Esophagus (tissue), 2 donors: ENCODE data around the gene CHD5. TPM values are rescaled to one million over a fixed set of nuclear protein-coding genes. Genes with fewer than 3 reads are reported as not detected.

Experiments used
- H3K27ac ChIP-seq, 2 donors: one replicate each; pipeline ENCODE4 v1.5.1; 2013; ENCODE audit warnings: low read depth in 2 of 2, mild to moderate bottlenecking in 2 of 2, inconsistent platforms in 1 of 2, low read length in 1 of 2, moderate library complexity in 1 of 2
- H3K27me3 ChIP-seq, 2 donors: one replicate each; pipeline ENCODE4 v1.6.1; 2013; ENCODE audit warnings: low read length in 2 of 2, control low read depth in 1 of 2, mild to moderate bottlenecking in 1 of 2; ENCODE audit not compliant: insufficient read depth in 2 of 2, control insufficient read depth in 1 of 2
- H3K36me3 ChIP-seq, 2 donors: one replicate each; pipeline ENCODE4 v1.6.1; 2013; ENCODE audit warnings: low read length in 1 of 2; ENCODE audit not compliant: control insufficient read depth in 2 of 2, insufficient read depth in 2 of 2
- H3K4me1 ChIP-seq, 2 donors: one replicate each; pipeline ENCODE4 v1.6.1; 2013; ENCODE audit warnings: low read length in 1 of 2; ENCODE audit not compliant: control insufficient read depth in 2 of 2, insufficient read depth in 2 of 2
- H3K4me3 ChIP-seq, 2 donors: one replicate each; pipeline ENCODE4 v1.5.1; 2013; ENCODE audit warnings: low read length in 2 of 2, mild to moderate bottlenecking in 2 of 2, low read depth in 1 of 2, moderate library complexity in 1 of 2
- H3K9me3 ChIP-seq, 2 donors: one replicate each; pipeline ENCODE4 v1.6.1; 2013; ENCODE audit warnings: mild to moderate bottlenecking in 2 of 2, low read depth in 1 of 2, low read length in 1 of 2, moderate library complexity in 1 of 2; ENCODE audit not compliant: control insufficient read depth in 2 of 2, insufficient read depth in 1 of 2
- WGBS, 2 donors: extraction: QIAGEN DNeasy Blood & Tissue Kit; methylation state at CpG; one replicate each; pipeline ENCODE4 v1.1.7; 2013; 5-methylcytosine and 5-hydroxymethylcytosine counted together
- polyA plus RNA-seq, 2 donors: library from polyadenylated mRNA; stranded (reverse); fragments of 200-250 nt; gene quantifications; one replicate each; pipeline ENCODE4 v1.2.3, GENCODE V29; 2013
- donor health status: healthy with polysubstance abuse.
- donor health status: Bipolar disorder and iron deficiency.

The CHD5 gene
- polyA plus RNA-seq, 2 donors = 0.16 to 0.26 TPM

GRCh38 chr1:6177681-6178380 lies 2.3 kb downstream of the CHD5 start:
- Histone ChIP-seq H3K4me1 (peaks cover 8 to 16% of the 10 kb centered on the region in 2 donors), H3K36me3 (no peaks in the 10 kb centered on the region), H3K9me3 (peaks cover 0 to 2% of the 10 kb centered on the region in 2 donors), H3K4me3 (no peak overlapping the region), H3K27me3 (peaks cover 5 to 24% of the 10 kb centered on the region in 2 donors), H3K27ac (no peak overlapping the region)
- 69 to 71% methylated on average over 18 of the region's 18 CpGs for WGBS, 2 donors

DNA sequence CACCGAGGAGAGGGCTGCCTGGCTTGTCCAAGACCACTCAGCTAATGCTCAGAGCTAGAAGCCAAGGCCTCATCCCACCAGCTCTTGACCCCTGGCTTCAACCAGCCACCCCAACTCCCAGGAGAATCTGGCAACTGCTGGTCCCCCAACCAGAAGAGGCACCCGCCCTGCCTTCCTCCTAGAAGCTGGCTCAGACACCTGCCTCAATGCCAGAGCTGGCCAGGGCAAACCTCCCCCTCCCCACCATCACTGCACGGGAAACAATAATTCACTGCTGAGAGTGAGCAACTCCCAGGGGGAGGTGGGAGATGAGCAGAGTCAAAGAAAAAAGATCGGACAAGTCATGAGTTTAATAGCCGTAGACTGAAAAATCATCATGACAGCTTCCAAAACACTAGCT lies 3.3 kb downstream of the CHD5 start:
- Histone ChIP-seq H3K27ac (no peak overlapping the region), H3K4me1 (peaks cover 8 to 16% of the 10 kb centered on the region in 2 donors), H3K4me3 (no peak overlapping the region), H3K36me3 (no peaks in the 10 kb centered on the region), H3K9me3 (peaks cover 0 to 2% of the 10 kb centered on the region in 2 donors), H3K27me3 (peaks cover 5 to 24% of the 10 kb centered on the region in 2 donors)
- 77 to 78% methylated on average over 5 of the region's 5 CpGs for WGBS, 2 donors

DNA sequence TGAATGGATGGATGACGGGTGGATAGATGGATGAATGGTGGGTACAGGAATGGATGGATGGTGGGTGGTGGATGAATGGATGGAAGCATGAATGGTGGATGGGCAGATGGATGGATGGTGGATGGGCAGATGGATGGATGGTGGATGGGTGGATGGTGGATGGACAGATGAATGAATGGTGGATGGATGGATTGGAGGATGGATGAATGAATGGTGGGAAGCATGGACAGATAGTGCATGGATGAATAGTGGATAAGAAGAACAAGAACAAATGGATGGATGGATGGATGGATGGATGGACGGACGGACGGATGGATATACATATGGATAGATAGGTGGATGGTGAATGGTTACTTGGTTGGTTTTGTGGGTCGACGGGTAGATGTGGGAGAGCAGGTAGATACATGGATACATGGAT lies 4.7 kb downstream of the CHD5 start:
- Histone ChIP-seq H3K27me3 (peaks cover 5 to 21% of the 10 kb centered on the region in 2 donors), H3K4me1 (peaks cover 4 to 16% of the 10 kb centered on the region in 2 donors), H3K9me3 (peaks cover 0 to 5% of the 10 kb centered on the region in 2 donors), H3K36me3 (no peaks in the 10 kb centered on the region), H3K27ac (no peak overlapping the region), H3K4me3 (no peak overlapping the region)
- WGBS, 2 donors = 89 to 95% methylated on average over 6 of the region's 6 CpGs

GRCh38 chr1:6174621-6175410 lies 5.3 kb downstream of the CHD5 start:
- Histone ChIP-seq H3K9me3 (peaks cover 0 to 6% of the 10 kb centered on the region in 2 donors), H3K36me3 (no peaks in the 10 kb centered on the region), H3K4me3 (no peak overlapping the region), H3K4me1 (peaks cover 3 to 12% of the 10 kb centered on the region in 2 donors), H3K27me3 (peaks cover 5 to 17% of the 10 kb centered on the region in 2 donors), H3K27ac (no peak overlapping the region)
- 91 to 93% methylated on average over 5 of the region's 5 CpGs for WGBS, 2 donors

GRCh38 chr1:6172549-6172948 lies 7.6 kb downstream of the CHD5 start:
- peaks cover 0 to under 1% of the 10 kb centered on the region in 2 donors for H3K27me3 ChIP-seq
- peaks cover 0 to 6% of the 10 kb centered on the region in 2 donors for H3K9me3 ChIP-seq
- no peaks in the 10 kb centered on the region for H3K4me1 ChIP-seq
- WGBS, 2 donors = 62 to 68% methylated on average over 10 of the region's 10 CpGs
- no peaks in the 10 kb centered on the region for H3K36me3 ChIP-seq
- H3K27ac ChIP-seq = no peak overlapping the region
- no peak overlapping the region for H3K4me3 ChIP-seq

GRCh38 chr1:6171548-6172124 lies 8.5 kb downstream of the CHD5 start:
- no peaks in the 10 kb centered on the region for H3K4me1 ChIP-seq
- no peak overlapping the region for H3K27ac ChIP-seq
- no peak overlapping the region for H3K4me3 ChIP-seq
- H3K36me3 ChIP-seq = no peaks in the 10 kb centered on the region
- H3K9me3 ChIP-seq = peaks cover 0 to 6% of the 10 kb centered on the region in 2 donors
- H3K27me3 ChIP-seq = no peaks in the 10 kb centered on the region
- 36 to 41% methylated on average over 10 of the region's 10 CpGs for WGBS, 2 donors

- Histone ChIP-seq H3K9me3 (peaks cover 0 to 6% of the 10 kb centered on the region in 2 donors), H3K4me3 (no peak overlapping the region), H3K27me3 (no peaks in the 10 kb centered on the region), H3K27ac (no peak overlapping the region), H3K4me1 (no peaks in the 10 kb centered on the region), H3K36me3 (no peaks in the 10 kb centered on the region)
- 51 to 61% methylated on average over 18 to 19 of the region's 19 CpGs for WGBS, 2 donors
These were observed 9.3 kb downstream of the CHD5 start for GRCh38 chr1:6170742-6171201.

- 76 to 81% methylated on average over 14 to 16 of the region's 16 CpGs for WGBS, 2 donors
- no peaks in the 10 kb centered on the region for H3K27me3 ChIP-seq
- peaks cover 0 to 6% of the 10 kb centered on the region in 2 donors for H3K9me3 ChIP-seq
- H3K4me3 ChIP-seq = no peak overlapping the region
- no peak overlapping the region for H3K27ac ChIP-seq
- no peaks in the 10 kb centered on the region for H3K4me1 ChIP-seq
- H3K36me3 ChIP-seq = no peaks in the 10 kb centered on the region
These were observed 9.9 kb downstream of the CHD5 start for GRCh38 chr1:6170116-6170741.

DNA sequence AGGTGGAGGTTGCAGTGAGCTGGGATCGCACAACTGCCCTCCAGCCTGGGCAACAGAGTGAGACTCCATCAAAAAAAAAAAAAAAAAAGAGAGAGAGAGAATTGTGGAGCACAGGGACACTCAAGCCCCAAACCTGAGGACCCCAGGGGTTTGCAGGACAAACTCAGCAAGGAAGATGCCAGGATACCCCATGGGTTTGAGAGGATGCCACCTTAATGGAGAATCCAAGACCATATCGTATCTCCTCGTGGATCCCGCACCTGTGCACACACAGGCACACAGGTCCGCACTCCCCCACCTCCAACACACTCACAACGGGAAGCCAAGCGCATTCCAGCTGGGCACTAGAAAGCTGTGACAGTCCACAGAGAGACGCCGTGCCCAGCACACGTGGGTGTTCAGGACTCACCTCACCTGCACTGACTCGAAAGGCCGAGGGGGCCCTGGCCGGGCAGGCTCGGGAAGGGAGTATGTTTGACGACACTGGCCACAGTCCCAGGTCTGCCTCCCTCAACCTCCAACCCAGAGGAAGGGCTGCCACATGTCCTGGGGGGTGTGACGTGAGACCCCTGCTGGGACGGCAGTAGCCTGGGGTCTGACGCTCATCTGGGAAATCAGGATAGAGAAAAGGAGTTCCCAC lies 11.1 kb downstream of the CHD5 start:
- Histone ChIP-seq H3K9me3 (peaks cover 0 to 6% of the 10 kb centered on the region in 2 donors), H3K36me3 (no peaks in the 10 kb centered on the region), H3K27ac (no peak overlapping the region), H3K4me3 (no peak overlapping the region), H3K4me1 (no peaks in the 10 kb centered on the region), H3K27me3 (no peaks in the 10 kb centered on the region)
- WGBS, 2 donors = 66 to 71% methylated on average over 18 of the region's 18 CpGs
